Neural cell (in vitro differentiated cells): Measurements from ENCODE around the gene ZNF70. TPM values are rescaled to one million over a fixed set of nuclear protein-coding genes. Genes with fewer than 3 reads are reported as not detected.

ENCODE experiments used
- H2AFZ ChIP-seq: fragments of 200-600, 300-800 bp; sonication (generic), shearing (Covaris generic); 2 replicates; pipeline ENCODE4 v1.6.0; 2014; ENCODE audit warnings: low read depth, mild to moderate bottlenecking, antibody characterized with exemption, low read length, moderate library complexity
- H3F3A ChIP-seq: fragments of 200-600 bp; shearing (Covaris generic); 2 replicates; pipeline ENCODE4 v1.6.1; 2016; ENCODE audit warnings: mild to moderate bottlenecking, moderate library complexity, mixed read lengths, antibody characterized with exemption, low read length; ENCODE audit not compliant: insufficient read depth, poor library complexity, severe bottlenecking
- H3K27ac ChIP-seq: fragments of 200-600, 300-800 bp; sonication (generic), shearing (Covaris generic); 2 replicates; pipeline ENCODE4 v1.5.1; 2014; ENCODE audit warnings: mild to moderate bottlenecking, low read length, moderate library complexity
- H3K27me3 ChIP-seq: fragments of 300-800, 200-600 bp; sonication (generic), shearing (Covaris generic); 2 replicates; pipeline ENCODE4 v1.6.0; 2014; ENCODE audit warnings: mild to moderate bottlenecking, low read depth, low read length, moderate library complexity; ENCODE audit not compliant: insufficient read depth
- H3K36me3 ChIP-seq: fragments of 300-800, 200-600 bp; sonication (generic), shearing (Covaris generic); 2 replicates; pipeline ENCODE4 v1.5.1; 2014; ENCODE audit warnings: mild to moderate bottlenecking, antibody characterized with exemption, low read length, moderate library complexity; ENCODE audit not compliant: insufficient read depth
- H3K4me2 ChIP-seq: fragments of 300-800, 200-600 bp; sonication (generic), shearing (Covaris generic); 2 replicates; pipeline ENCODE4 v1.6.0; 2014; ENCODE audit warnings: mild to moderate bottlenecking, low read length
- H3K4me3 ChIP-seq: fragments of 300-800, 200-600 bp; sonication (generic), shearing (Covaris generic); 2 replicates; pipeline ENCODE4 v1.5.1; 2014; ENCODE audit warnings: mild to moderate bottlenecking, low read length, moderate library complexity
- H3K79me2 ChIP-seq: fragments of 200-600 bp; shearing (Covaris generic); replicated peaks from 2 replicates; pipeline ENCODE4 v1.6.0; 2014; ENCODE audit warnings: mild to moderate bottlenecking, low read length, moderate library complexity; ENCODE audit not compliant: insufficient read depth
- H3K9ac ChIP-seq: fragments of 300-800, 200-600 bp; sonication (generic), shearing (Covaris generic); 2 replicates; pipeline ENCODE4 v1.6.1; 2016; ENCODE audit warnings: mild to moderate bottlenecking, low read length, mixed read lengths
- H3K9me2 ChIP-seq: fragments of 200-600 bp; shearing (Covaris generic); 2 replicates; pipeline ENCODE4 v1.6.1; 2016; ENCODE audit warnings: mild to moderate bottlenecking, low read length, mixed read lengths; ENCODE audit not compliant: insufficient read depth
- H3K9me3 ChIP-seq: fragments of 200-600, 300-800 bp; sonication (generic), shearing (Covaris generic); 2 replicates; pipeline ENCODE4 v1.6.1; 2016; ENCODE audit warnings: mild to moderate bottlenecking, mixed run types, low read length, moderate library complexity, mixed read lengths
- H4K20me1 ChIP-seq: fragments of 200-600 bp; shearing (Covaris generic); 2 replicates; pipeline ENCODE4 v1.6.1; 2016; ENCODE audit warnings: mild to moderate bottlenecking, mixed run types; ENCODE audit not compliant: insufficient read depth
- EP300 ChIP-seq: fragments of 450-650 bp; conservative IDR thresholded peaks from 2 replicates; pipeline ENCODE4 v1.6.1; 2014; ENCODE audit warnings: antibody characterized with exemption, mild to moderate bottlenecking, moderate library complexity; ENCODE audit not compliant: poor library complexity, severe bottlenecking
- EZH2 ChIP-seq: fragments of 200-600, 300-800 bp; shearing (Covaris generic), sonication (generic); IDR thresholded peaks from 2 replicates; pipeline ENCODE4 v1.6.1; 2014; ENCODE audit warnings: antibody characterized with exemption, low read length, borderline replicate concordance, mild to moderate bottlenecking; ENCODE audit not compliant: insufficient read depth, poor library complexity, severe bottlenecking
- MXI1 ChIP-seq: fragments of 450-650 bp; conservative IDR thresholded peaks from 2 replicates; pipeline ENCODE4 v1.6.1; 2014; ENCODE audit warnings: antibody characterized with exemption, mild to moderate bottlenecking; ENCODE audit not compliant: poor library complexity, severe bottlenecking
- POLR2AphosphoS5 ChIP-seq: IDR thresholded peaks from 2 replicates; pipeline ENCODE4 v1.6.1; 2012
- RAD21 ChIP-seq: fragments of 450-650 bp; conservative IDR thresholded peaks from 2 replicates; pipeline ENCODE4 v1.6.1; 2014; ENCODE audit warnings: antibody characterized with exemption, mild to moderate bottlenecking, moderate library complexity
- SMC3 ChIP-seq: fragments of 450-650 bp; conservative IDR thresholded peaks from 2 replicates; pipeline ENCODE4 v1.6.1; 2014; ENCODE audit warnings: antibody characterized with exemption, mild to moderate bottlenecking, moderate library complexity; ENCODE audit not compliant: poor library complexity
- TAF1 ChIP-seq: IDR thresholded peaks from 2 replicates; pipeline ENCODE4 v1.6.1; 2012; ENCODE audit warnings: low read depth
- polyA plus RNA-seq: library from polyadenylated mRNA; depleted of rRNA; stranded (reverse); fragments of >200 nt; gene quantifications from 2 replicates; pipeline ENCODE4 v1.2.3, GENCODE V29; 2014
- TF ChIP-seq, protein P1 (sequence below): fragments of 450-650 bp; IDR thresholded peaks from 2 replicates; pipeline ENCODE4 v1.5.1; 2014; ENCODE audit warnings: antibody characterized with exemption, mild to moderate bottlenecking, moderate library complexity; ENCODE audit not compliant: poor library complexity, severe bottlenecking
- TF ChIP-seq, protein P2 (sequence below): IDR thresholded peaks from 2 replicates; pipeline ENCODE4 v1.6.1; 2012; ENCODE audit warnings: borderline replicate concordance

ZNF70 gene
- polyA plus RNA-seq, 1 donor from 2014 or later: 1.3 TPM

DNA sequence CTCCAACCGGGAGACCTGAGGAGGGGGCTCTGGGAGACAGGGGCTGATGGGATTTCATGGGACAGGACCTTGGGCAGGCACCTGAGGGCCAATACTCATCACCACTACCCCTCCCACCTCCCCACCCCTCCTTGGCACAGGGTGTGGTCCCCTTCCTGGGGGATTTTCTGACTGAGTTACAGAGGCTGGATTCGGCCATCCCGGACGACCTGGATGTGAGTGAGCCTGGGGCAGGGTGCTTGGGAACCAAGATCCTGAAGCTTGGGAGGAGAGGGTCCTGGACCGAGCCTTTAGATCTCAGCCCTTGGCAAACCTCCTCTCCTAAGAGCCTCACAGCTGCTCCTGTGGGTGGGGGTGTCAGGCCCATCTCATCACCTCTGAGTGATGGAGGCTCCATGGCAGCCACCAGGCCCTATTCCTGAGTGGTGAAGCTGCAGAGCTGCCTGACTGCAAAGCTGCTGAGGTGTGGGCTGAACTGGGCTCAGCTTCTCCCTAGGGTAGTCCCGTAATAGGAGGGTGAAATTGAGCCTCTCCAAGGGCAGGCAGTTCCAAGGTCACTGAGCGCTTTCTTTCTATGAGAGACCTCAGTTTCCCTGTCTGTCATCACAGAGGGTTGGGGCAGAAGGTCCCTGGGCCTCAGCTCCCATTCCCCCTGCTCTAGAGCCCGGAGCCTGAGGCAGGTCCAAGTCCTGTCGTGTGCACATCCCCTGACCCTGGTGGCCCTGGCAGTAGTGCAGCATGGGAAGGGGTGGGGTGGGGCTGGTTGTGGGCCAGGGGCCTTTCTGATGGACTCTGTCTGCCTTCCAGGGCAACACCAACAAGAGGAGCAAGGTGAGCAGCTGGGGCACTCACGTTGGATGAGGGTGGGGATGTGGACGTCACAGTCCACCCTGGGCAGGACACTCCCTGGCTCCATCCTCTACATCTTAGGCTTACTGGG, 53.6 kb downstream of the ZNF70 start:
- Histone ChIP-seq H3K27ac (no peak overlapping the region), H3K79me2 (no peaks in the 10 kb centered on the region), H3K9ac (no peak overlapping the region), H3K4me3 (no peak overlapping the region), H4K20me1 (no peaks in the 10 kb centered on the region), H3K9me2 (no peaks in the 10 kb centered on the region), H3K36me3 (peaks cover 4% of the 10 kb centered on the region), H2AFZ (no peak overlapping the region), H3K9me3 (no peaks in the 10 kb centered on the region), H3K4me2 (no peak overlapping the region), H3K27me3 (no peaks in the 10 kb centered on the region), H3F3A (no peaks in the 10 kb centered on the region)
- TF ChIP-seq, protein P1, sequence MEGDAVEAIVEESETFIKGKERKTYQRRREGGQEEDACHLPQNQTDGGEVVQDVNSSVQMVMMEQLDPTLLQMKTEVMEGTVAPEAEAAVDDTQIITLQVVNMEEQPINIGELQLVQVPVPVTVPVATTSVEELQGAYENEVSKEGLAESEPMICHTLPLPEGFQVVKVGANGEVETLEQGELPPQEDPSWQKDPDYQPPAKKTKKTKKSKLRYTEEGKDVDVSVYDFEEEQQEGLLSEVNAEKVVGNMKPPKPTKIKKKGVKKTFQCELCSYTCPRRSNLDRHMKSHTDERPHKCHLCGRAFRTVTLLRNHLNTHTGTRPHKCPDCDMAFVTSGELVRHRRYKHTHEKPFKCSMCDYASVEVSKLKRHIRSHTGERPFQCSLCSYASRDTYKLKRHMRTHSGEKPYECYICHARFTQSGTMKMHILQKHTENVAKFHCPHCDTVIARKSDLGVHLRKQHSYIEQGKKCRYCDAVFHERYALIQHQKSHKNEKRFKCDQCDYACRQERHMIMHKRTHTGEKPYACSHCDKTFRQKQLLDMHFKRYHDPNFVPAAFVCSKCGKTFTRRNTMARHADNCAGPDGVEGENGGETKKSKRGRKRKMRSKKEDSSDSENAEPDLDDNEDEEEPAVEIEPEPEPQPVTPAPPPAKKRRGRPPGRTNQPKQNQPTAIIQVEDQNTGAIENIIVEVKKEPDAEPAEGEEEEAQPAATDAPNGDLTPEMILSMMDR: no peak
- TF ChIP-seq SMC3 (no peak), POLR2AphosphoS5 (no peak), TAF1 (no peak), EP300 (no peak), MXI1 (no peak), EZH2 (no peak), RAD21 (no peak)
- TF ChIP-seq, protein P2, sequence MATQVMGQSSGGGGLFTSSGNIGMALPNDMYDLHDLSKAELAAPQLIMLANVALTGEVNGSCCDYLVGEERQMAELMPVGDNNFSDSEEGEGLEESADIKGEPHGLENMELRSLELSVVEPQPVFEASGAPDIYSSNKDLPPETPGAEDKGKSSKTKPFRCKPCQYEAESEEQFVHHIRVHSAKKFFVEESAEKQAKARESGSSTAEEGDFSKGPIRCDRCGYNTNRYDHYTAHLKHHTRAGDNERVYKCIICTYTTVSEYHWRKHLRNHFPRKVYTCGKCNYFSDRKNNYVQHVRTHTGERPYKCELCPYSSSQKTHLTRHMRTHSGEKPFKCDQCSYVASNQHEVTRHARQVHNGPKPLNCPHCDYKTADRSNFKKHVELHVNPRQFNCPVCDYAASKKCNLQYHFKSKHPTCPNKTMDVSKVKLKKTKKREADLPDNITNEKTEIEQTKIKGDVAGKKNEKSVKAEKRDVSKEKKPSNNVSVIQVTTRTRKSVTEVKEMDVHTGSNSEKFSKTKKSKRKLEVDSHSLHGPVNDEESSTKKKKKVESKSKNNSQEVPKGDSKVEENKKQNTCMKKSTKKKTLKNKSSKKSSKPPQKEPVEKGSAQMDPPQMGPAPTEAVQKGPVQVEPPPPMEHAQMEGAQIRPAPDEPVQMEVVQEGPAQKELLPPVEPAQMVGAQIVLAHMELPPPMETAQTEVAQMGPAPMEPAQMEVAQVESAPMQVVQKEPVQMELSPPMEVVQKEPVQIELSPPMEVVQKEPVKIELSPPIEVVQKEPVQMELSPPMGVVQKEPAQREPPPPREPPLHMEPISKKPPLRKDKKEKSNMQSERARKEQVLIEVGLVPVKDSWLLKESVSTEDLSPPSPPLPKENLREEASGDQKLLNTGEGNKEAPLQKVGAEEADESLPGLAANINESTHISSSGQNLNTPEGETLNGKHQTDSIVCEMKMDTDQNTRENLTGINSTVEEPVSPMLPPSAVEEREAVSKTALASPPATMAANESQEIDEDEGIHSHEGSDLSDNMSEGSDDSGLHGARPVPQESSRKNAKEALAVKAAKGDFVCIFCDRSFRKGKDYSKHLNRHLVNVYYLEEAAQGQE: no peak

DNA sequence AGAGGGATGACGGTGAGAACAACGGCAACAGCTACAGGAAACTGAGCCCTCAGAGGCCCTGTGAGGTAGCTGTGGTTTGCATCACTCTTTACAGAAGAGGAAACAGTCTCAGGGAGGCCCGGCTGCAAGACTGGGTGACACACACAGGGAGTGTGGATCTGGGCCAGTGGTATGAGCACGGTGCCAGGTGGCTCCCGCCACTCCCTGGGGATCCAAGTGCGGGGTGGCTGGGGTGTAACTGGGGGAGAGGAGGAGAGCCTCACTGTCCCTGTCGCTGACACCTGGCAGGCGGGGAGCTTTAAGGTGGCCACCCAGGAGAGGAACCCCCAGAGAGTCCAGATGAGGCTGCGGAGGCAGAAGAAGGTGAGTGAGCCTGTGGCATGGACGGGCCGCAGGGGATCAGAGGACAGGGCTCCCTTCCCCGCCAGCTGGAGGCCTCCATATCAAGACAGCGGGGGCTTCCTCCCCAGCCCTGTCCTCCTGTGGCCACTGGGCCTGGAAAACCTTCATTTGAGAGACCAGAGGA, 54.5 kb downstream of the ZNF70 start:
- Histone ChIP-seq H3K27me3 (no peaks in the 10 kb centered on the region), H2AFZ (no peak overlapping the region), H3K79me2 (no peaks in the 10 kb centered on the region), H4K20me1 (no peaks in the 10 kb centered on the region), H3F3A (no peaks in the 10 kb centered on the region), H3K4me2 (no peak overlapping the region), H3K9me2 (no peaks in the 10 kb centered on the region), H3K36me3 (peaks cover 4% of the 10 kb centered on the region), H3K9ac (no peak overlapping the region), H3K27ac (no peak overlapping the region), H3K9me3 (no peaks in the 10 kb centered on the region), H3K4me3 (no peak overlapping the region)
- TF ChIP-seq, protein P2: no peak
- TF ChIP-seq TAF1 (no peak), RAD21 (no peak), MXI1 (no peak), SMC3 (no peak), EP300 (no peak), POLR2AphosphoS5 (no peak), EZH2 (no peak)
- TF ChIP-seq, protein P1: no peak
